H9 (cell line): ENCODE measurements around the gene MGME1. TPM values are rescaled to one million over a fixed set of nuclear protein-coding genes. Genes with fewer than 3 reads are reported as not detected.

ENCODE experiments used
- DNase-seq: peaks from one replicate; pipeline ENCODE4 v3.0.0-alpha.2; 2017
- H2AFZ ChIP-seq: one replicate; pipeline ENCODE4 v1.6.1; 2013; ENCODE audit warnings: mild to moderate bottlenecking, low read length, control low read depth, moderate library complexity
- H2AK5ac ChIP-seq: 2 replicates; pipeline ENCODE4 v1.6.1; 2013; ENCODE audit warnings: low read length, control low read depth, mixed read lengths; ENCODE audit not compliant: insufficient read length
- H2BK120ac ChIP-seq: one replicate; pipeline ENCODE4 v1.6.1; 2013; ENCODE audit warnings: low read depth, mild to moderate bottlenecking, low read length, control low read depth, inconsistent platforms; ENCODE audit not compliant: poor library complexity, severe bottlenecking
- H2BK12ac ChIP-seq: 2 replicates; pipeline ENCODE4 v1.6.1; 2013; ENCODE audit warnings: low read length, control low read depth, mixed read lengths, low read depth; ENCODE audit not compliant: insufficient read length
- H2BK15ac ChIP-seq: 2 replicates; pipeline ENCODE4 v1.6.1; 2013; ENCODE audit warnings: low read depth, low read length, control low read depth
- H2BK20ac ChIP-seq: one replicate; pipeline ENCODE4 v1.6.1; 2013; ENCODE audit warnings: low read depth, mild to moderate bottlenecking, low read length, control low read depth, inconsistent platforms; ENCODE audit not compliant: poor library complexity, severe bottlenecking
- H2BK5ac ChIP-seq: 2 replicates; pipeline ENCODE4 v1.6.1; 2013; ENCODE audit warnings: low read length, control low read depth, mixed read lengths; ENCODE audit not compliant: insufficient read length
- H3K14ac ChIP-seq: 2 replicates; pipeline ENCODE4 v1.6.1; 2013; ENCODE audit warnings: low read length, control low read depth; ENCODE audit not compliant: insufficient read depth
- H3K18ac ChIP-seq: 2 replicates; pipeline ENCODE4 v1.6.1; 2013; ENCODE audit warnings: low read depth, mild to moderate bottlenecking, mixed read lengths, low read length, control low read depth; ENCODE audit not compliant: insufficient read length
- H3K23ac ChIP-seq: 2 replicates; pipeline ENCODE4 v1.6.1; 2013; ENCODE audit warnings: low read length, control low read depth, mixed read lengths, low read depth; ENCODE audit not compliant: insufficient read length
- H3K23me2 ChIP-seq: 2 replicates; pipeline ENCODE4 v1.6.1; 2013; ENCODE audit warnings: low read depth, mild to moderate bottlenecking, mixed read lengths, low read length, control low read depth; ENCODE audit not compliant: insufficient read length, poor library complexity, severe bottlenecking
- H3K27ac ChIP-seq: 2 replicates; pipeline ENCODE4 v1.5.1; 2013; ENCODE audit warnings: low read length, control low read depth, mixed read lengths, low read depth; ENCODE audit not compliant: insufficient read length
- H3K27me3 ChIP-seq: 2 replicates; pipeline ENCODE4 v1.6.1; 2013; ENCODE audit warnings: low read length, control low read depth, inconsistent platforms; ENCODE audit not compliant: insufficient read depth
- H3K4ac ChIP-seq: 2 replicates; pipeline ENCODE4 v1.6.1; 2013; ENCODE audit warnings: low read depth, mild to moderate bottlenecking, control low read depth, inconsistent platforms, low read length, moderate library complexity
- H3K4me1 ChIP-seq: 2 replicates; pipeline ENCODE4 v1.6.1; 2013; ENCODE audit warnings: low read length, control low read depth, inconsistent platforms; ENCODE audit not compliant: insufficient read depth
- H3K4me2 ChIP-seq: 2 replicates; pipeline ENCODE4 v1.6.1; 2013; ENCODE audit warnings: low read length, control low read depth, mixed read lengths; ENCODE audit not compliant: insufficient read length, insufficient read depth
- H3K56ac ChIP-seq: 2 replicates; pipeline ENCODE4 v1.6.1; 2013; ENCODE audit warnings: low read depth, mild to moderate bottlenecking, mixed read lengths, low read length, control low read depth; ENCODE audit not compliant: insufficient read length
- H3K79me1 ChIP-seq: 2 replicates; pipeline ENCODE4 v1.6.1; 2013; ENCODE audit warnings: low read depth, mild to moderate bottlenecking, moderate library complexity, low read length, control low read depth, inconsistent platforms; ENCODE audit not compliant: insufficient read depth, poor library complexity, severe bottlenecking
- H3K79me2 ChIP-seq: 2 replicates; pipeline ENCODE4 v1.6.1; 2013; ENCODE audit warnings: low read length, control low read depth, inconsistent platforms; ENCODE audit not compliant: insufficient read depth
- H3K9ac ChIP-seq: 2 replicates; pipeline ENCODE4 v1.6.1; 2013; ENCODE audit warnings: low read length, control low read depth, mixed read lengths; ENCODE audit not compliant: insufficient read length; ENCODE audit errors: extremely low read depth
- H3K9me3 ChIP-seq: one replicate; pipeline ENCODE4 v1.6.1; 2013; ENCODE audit warnings: low read depth, low read length, inconsistent platforms; ENCODE audit not compliant: control insufficient read depth
- H3T11ph ChIP-seq: one replicate; pipeline ENCODE4 v1.6.1; 2013; ENCODE audit warnings: mild to moderate bottlenecking, low read length, control low read depth, inconsistent platforms
- H4K20me1 ChIP-seq: one replicate; pipeline ENCODE4 v1.6.1; 2013; ENCODE audit not compliant: control insufficient read depth, insufficient read length, insufficient read depth
- H4K5ac ChIP-seq: 2 replicates; pipeline ENCODE4 v1.6.1; 2013; ENCODE audit warnings: low read depth, mild to moderate bottlenecking, mixed read lengths, low read length, control low read depth; ENCODE audit not compliant: insufficient read length
- H4K8ac ChIP-seq: replicated peaks from 2 replicates; pipeline ENCODE4 v1.6.1; 2013; ENCODE audit warnings: low read length, control low read depth, mixed read lengths, low read depth; ENCODE audit not compliant: insufficient read length
- H4K91ac ChIP-seq: 2 replicates; pipeline ENCODE4 v1.6.1; 2013; ENCODE audit warnings: low read depth, mild to moderate bottlenecking, moderate library complexity, mixed read lengths, low read length, control low read depth; ENCODE audit not compliant: insufficient read length
- H3K27ac Mint-ChIP-seq, 3 experiments: 2 replicates in 2 of 3; 3 replicates in 1 of 3; pipeline ENCODE4 v1.8.0; 2020 to 2021; ENCODE audit warnings: mixed read lengths in 3 of 3, mild to moderate bottlenecking in 1 of 3, moderate library complexity in 1 of 3
- H3K27me3 Mint-ChIP-seq: 2 replicates; pipeline ENCODE4 v1.8.0; 2021; ENCODE audit warnings: low read depth, mild to moderate bottlenecking, moderate library complexity, mixed read lengths
- H3K36me3 Mint-ChIP-seq, 3 experiments: 2 replicates in 2 of 3; 3 replicates in 1 of 3; pipeline ENCODE4 v1.8.0; 2020 to 2021; ENCODE audit warnings: low read depth in 3 of 3, mixed read lengths in 3 of 3; ENCODE audit not compliant: insufficient read depth in 1 of 3
- H3K4me1 Mint-ChIP-seq, 2 experiments: 2 replicates each; pipeline ENCODE4 v1.8.0; 2020; ENCODE audit warnings: mixed read lengths in 2 of 2
- H3K4me3 Mint-ChIP-seq, 2 experiments: 2 replicates in 1 of 2; 3 replicates in 1 of 2; pipeline ENCODE4 v1.8.0; 2020 to 2021; ENCODE audit warnings: mild to moderate bottlenecking in 2 of 2, mixed read lengths in 2 of 2, moderate library complexity in 1 of 2
- H3K9me3 Mint-ChIP-seq, 2 experiments: 2 replicates in 1 of 2; 3 replicates in 1 of 2; pipeline ENCODE4 v1.8.0; 2020; ENCODE audit warnings: mild to moderate bottlenecking in 2 of 2, mixed read lengths in 2 of 2, moderate library complexity in 1 of 2
- whole genome bisulfite sequencing: extraction: QIAGEN DNeasy Blood & Tissue Kit; methylation state at CpG from one replicate; pipeline ENCODE4 v1.1.7; 2013; ENCODE audit warnings: missing lambda C conversion rate, low lambda C conversion rate, mixed read lengths; ENCODE audit not compliant: insufficient read length; ENCODE audit errors: extremely low coverage; 5-methylcytosine and 5-hydroxymethylcytosine counted together
- total RNA-seq: library from RNA; stranded (reverse); gene quantifications from 2 replicates; pipeline ENCODE4 v1.2.1, GENCODE V29; 2021
- TF ChIP-seq, protein P1 (sequence below): fragments of 200-600 bp; sonication (generic); conservative IDR thresholded peaks from 3 replicates; pipeline ENCODE4 v1.8.0; 2021; ENCODE audit warnings: antibody characterized with exemption, mild to moderate bottlenecking

The MGME1 gene
- total RNA-seq, 1 experiment from 2014 or later = 48.9 TPM

GRCh38 chr20:17928211-17928611 is 40.6 kb upstream of the MGME1 start:
- peaks cover 21% of the 10 kb centered on the region for H3K27me3 Mint-ChIP-seq
- H3K27ac Mint-ChIP-seq = no peak overlapping the region
- Histone ChIP-seq H3K4me1 (no peaks in the 10 kb centered on the region), H3K4ac (no peak overlapping the region), H3T11ph (no peak overlapping the region), H4K91ac (no peak overlapping the region), H2BK120ac (no peak overlapping the region), H3K23ac (no peak overlapping the region), H3K23me2 (no peaks in the 10 kb centered on the region), H3K27ac (no peak overlapping the region), H3K27me3 (no peaks in the 10 kb centered on the region), H2AK5ac (no peak overlapping the region), H2BK5ac (no peak overlapping the region), H3K56ac (no peak overlapping the region), H2BK15ac (no peak overlapping the region), H3K79me1 (no peaks in the 10 kb centered on the region), H2BK20ac (no peak overlapping the region), H3K9ac (no peak overlapping the region), H2AFZ (no peak overlapping the region), H2BK12ac (no peak overlapping the region), H3K4me2 (no peak overlapping the region), H3K79me2 (no peaks in the 10 kb centered on the region), H3K14ac (no peak overlapping the region), H3K9me3 (no peaks in the 10 kb centered on the region), H4K5ac (no peak overlapping the region), H3K18ac (no peak overlapping the region), H4K8ac (no peak overlapping the region), H4K20me1 (no peaks in the 10 kb centered on the region)
- peaks cover 8 to 15% of the 10 kb centered on the region in 2 experiments for H3K4me1 Mint-ChIP-seq
- WGBS = no CpG with 5 or more reads among the region's 7 CpGs
- peaks cover 4% of the 10 kb centered on the region in 2 experiments; a peak in 1 of 5 replicates for H3K9me3 Mint-ChIP-seq
- TF ChIP-seq, protein P1, sequence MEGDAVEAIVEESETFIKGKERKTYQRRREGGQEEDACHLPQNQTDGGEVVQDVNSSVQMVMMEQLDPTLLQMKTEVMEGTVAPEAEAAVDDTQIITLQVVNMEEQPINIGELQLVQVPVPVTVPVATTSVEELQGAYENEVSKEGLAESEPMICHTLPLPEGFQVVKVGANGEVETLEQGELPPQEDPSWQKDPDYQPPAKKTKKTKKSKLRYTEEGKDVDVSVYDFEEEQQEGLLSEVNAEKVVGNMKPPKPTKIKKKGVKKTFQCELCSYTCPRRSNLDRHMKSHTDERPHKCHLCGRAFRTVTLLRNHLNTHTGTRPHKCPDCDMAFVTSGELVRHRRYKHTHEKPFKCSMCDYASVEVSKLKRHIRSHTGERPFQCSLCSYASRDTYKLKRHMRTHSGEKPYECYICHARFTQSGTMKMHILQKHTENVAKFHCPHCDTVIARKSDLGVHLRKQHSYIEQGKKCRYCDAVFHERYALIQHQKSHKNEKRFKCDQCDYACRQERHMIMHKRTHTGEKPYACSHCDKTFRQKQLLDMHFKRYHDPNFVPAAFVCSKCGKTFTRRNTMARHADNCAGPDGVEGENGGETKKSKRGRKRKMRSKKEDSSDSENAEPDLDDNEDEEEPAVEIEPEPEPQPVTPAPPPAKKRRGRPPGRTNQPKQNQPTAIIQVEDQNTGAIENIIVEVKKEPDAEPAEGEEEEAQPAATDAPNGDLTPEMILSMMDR = no peak
- no peak for DNase-seq
- H3K36me3 Mint-ChIP-seq = peaks cover 0 to 2% (median 0%) of the 10 kb centered on the region in 3 experiments; a peak in 2 of 7 replicates
- H3K4me3 Mint-ChIP-seq = no peak overlapping the region; a peak in 1 of 5 replicates
